Activated naive CD8-positive, alpha-beta T cell treated with anti-CD3 and anti-CD28 coated beads, Interleukin-2, amount 10 ng/mL, durations not matched to agents 7 days and 5 days (primary cell): ENCODE measurements around the gene STAT4. TPM values are rescaled to one million over a fixed set of nuclear protein-coding genes. Genes with fewer than 3 reads are reported as not detected.

Experiments used
- ATAC-seq: fragments of 150-1000 bp; cut with Tn5 transposase; one replicate; pipeline ENCODE4 v1.10.0; 2021; ENCODE audit warnings: low read depth, moderate library complexity
- POLR2A ChIA-PET: fragments of 350-600 bp; sonication (Branson Sonifier 250); formaldehyde crosslinking; loops from one replicate; lab custom pipeline; 2021; ENCODE audit warnings: antibody characterized with exemption; lab: Charles Lee
- DNase-seq: peaks from one replicate; pipeline ENCODE4 v3.0.0; 2021
- H3K27ac Mint-ChIP-seq: one replicate; pipeline ENCODE4 v1.8.0; 2022; ENCODE audit warnings: mild to moderate bottlenecking, mixed read lengths
- H3K27me3 Mint-ChIP-seq: one replicate; pipeline ENCODE4 v1.8.0; 2022; ENCODE audit warnings: mild to moderate bottlenecking, moderate library complexity, mixed read lengths
- H3K36me3 Mint-ChIP-seq: one replicate; pipeline ENCODE4 v1.8.0; 2021; ENCODE audit warnings: mild to moderate bottlenecking, mixed read lengths
- H3K4me1 Mint-ChIP-seq: one replicate; pipeline ENCODE4 v1.8.0; 2021; ENCODE audit warnings: mixed read lengths
- H3K4me3 Mint-ChIP-seq: one replicate; pipeline ENCODE4 v1.8.0; 2022; ENCODE audit warnings: mild to moderate bottlenecking, moderate library complexity, mixed read lengths
- H3K9me3 Mint-ChIP-seq: one replicate; pipeline ENCODE4 v1.8.0; 2021; ENCODE audit warnings: mixed read lengths
- total RNA-seq, 2 experiments: library from RNA; stranded (reverse); gene quantifications; one replicate each; pipeline ENCODE4 v1.2.3, GENCODE V29; 2021

The STAT4 gene
- 100 to 1,000 TPM; 170 to 177 TPM for total RNA-seq

GRCh38 chr2:191150600-191151330, at the start of gene STAT4:
TSS of gene STAT4 (minus strand) at chr2:191150994. CDS start at chr2:191148203, 2,791 bp downstream.
- Mint-ChIP-seq H3K4me3 (peak within 1 kb of the TSS; percentile 89), H3K4me1 (peaks cover 57% of the 10 kb centered on the region), H3K36me3 (peaks cover 27% of the 10 kb centered on the region), H3K9me3 (no peaks in the 10 kb centered on the region), H3K27ac (peak within 1 kb of the TSS; percentile 94), H3K27me3 (no peaks in the 10 kb centered on the region)
- ATAC-seq (peak; percentile 85), DNase-seq (peak; percentile 76)
- POLR2A ChIA-PET: interaction anchor here (0.9 to 6.2 kb wide), 15 partner anchors 18 to 531 kb away, joined by 3 to 226 read pairs (median 12); partner anchors contain the start of genes GLS, NABP1 and STAT1

GRCh38 chr2:191199929-191200512, 49.2 kb upstream of the STAT4 start:
- Mint-ChIP-seq H3K36me3 (peaks cover 28% of the 10 kb centered on the region), H3K9me3 (peaks cover 10% of the 10 kb centered on the region), H3K4me1 (peaks cover 38% of the 10 kb centered on the region), H3K27me3 (no peaks in the 10 kb centered on the region), H3K27ac (no peak overlapping the region), H3K4me3 (no peak overlapping the region)
- DNase-seq: no peak
- ATAC-seq: no peak
- POLR2A ChIA-PET: interaction anchor here (0.6 kb wide), 1 partner anchor 29 kb away, joined by 3 read pairs; no protein-coding TSS in a partner anchor

DNA sequence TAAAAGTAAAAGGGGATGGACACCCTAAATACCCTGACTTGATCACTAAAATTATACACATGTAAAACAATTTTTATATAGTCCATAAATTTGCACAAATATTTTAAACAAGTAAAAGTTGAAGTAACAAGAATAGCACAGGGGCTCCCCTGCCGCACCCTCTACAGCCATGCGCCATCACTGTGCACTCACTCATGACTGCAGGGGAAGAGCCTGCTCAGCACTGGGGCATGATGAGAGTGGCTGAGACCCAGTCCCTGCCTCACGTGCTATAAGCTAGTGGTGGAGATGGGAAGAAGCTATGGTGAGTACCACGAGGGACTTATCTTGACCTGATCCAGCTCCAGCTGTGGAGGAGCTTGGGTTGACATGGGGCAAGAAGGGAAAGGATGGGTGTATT, 47.5 kb upstream of the STAT4 start:
- POLR2A ChIA-PET: no interaction called here
- Mint-ChIP-seq H3K9me3 (peaks cover 10% of the 10 kb centered on the region), H3K27ac (no peak overlapping the region), H3K4me1 (peaks cover 42% of the 10 kb centered on the region), H3K4me3 (no peak overlapping the region), H3K36me3 (peaks cover 30% of the 10 kb centered on the region), H3K27me3 (no peaks in the 10 kb centered on the region)
- no peak for DNase-seq
- no peak for ATAC-seq

DNA sequence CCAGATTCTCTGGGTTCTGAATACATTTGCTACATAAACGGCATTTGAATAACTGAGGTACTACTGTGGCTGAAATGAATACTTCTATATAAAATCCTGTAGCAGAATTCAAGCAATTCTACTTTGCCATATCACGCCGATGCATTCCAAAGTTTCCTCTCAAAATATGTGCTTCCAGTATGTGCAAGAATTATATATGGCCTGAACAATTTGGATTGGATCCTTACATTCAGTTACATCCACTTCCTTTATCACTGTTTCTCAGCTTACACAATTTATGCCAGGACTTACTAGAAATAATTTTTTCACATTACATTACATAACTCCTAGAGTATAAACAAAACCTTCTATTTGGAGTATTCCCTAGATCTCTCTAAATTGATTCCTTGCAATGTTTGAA, 46.3 kb upstream of the STAT4 start:
- no peak overlapping the region for H3K4me3 Mint-ChIP-seq
- peaks cover 10% of the 10 kb centered on the region for H3K9me3 Mint-ChIP-seq
- H3K27me3 Mint-ChIP-seq: no peaks in the 10 kb centered on the region
- H3K27ac Mint-ChIP-seq: no peak overlapping the region
- DNase-seq (no peak), ATAC-seq (no peak)
- POLR2A ChIA-PET: no interaction called here
- H3K36me3 Mint-ChIP-seq: peaks cover 32% of the 10 kb centered on the region
- peaks cover 35% of the 10 kb centered on the region for H3K4me1 Mint-ChIP-seq

DNA sequence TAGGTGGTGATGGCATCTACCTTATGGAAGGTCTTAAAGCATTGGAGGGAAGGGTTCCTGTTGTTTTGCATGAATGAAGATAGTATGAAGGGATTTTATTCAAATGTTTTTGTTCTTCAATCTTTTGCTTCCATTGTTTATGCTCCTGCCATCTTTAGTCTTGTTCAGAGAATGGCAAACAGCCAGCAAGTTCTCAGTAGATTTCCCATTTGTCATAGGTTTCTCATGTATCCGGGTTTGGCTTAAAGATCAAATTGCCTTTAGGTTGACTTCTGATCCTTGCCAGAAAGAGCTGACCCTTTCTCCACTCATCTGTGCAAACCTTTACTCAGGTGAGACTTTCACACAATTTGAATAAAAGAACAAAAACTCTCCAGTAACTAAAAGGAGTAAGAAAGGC, 44.2 kb upstream of the STAT4 start:
- no peak for ATAC-seq
- H3K27ac Mint-ChIP-seq: peak overlapping the region; percentile 97
- peaks cover 40% of the 10 kb centered on the region for H3K36me3 Mint-ChIP-seq
- POLR2A ChIA-PET: interaction anchor here (0.6 to 1.6 kb wide), 3 partner anchors 12 to 133 kb away, joined by 3 to 10 read pairs (median 9); no protein-coding TSS in a partner anchor
- H3K9me3 Mint-ChIP-seq: peaks cover 22% of the 10 kb centered on the region
- H3K4me1 Mint-ChIP-seq: peaks cover 33% of the 10 kb centered on the region
- H3K4me3 Mint-ChIP-seq: no peak overlapping the region
- DNase-seq: no peak
- H3K27me3 Mint-ChIP-seq: no peaks in the 10 kb centered on the region

GRCh38 chr2:191190861-191191552, 40.2 kb upstream of the STAT4 start:
- no peaks in the 10 kb centered on the region for H3K27me3 Mint-ChIP-seq
- H3K9me3 Mint-ChIP-seq: peaks cover 18% of the 10 kb centered on the region
- peaks cover 46% of the 10 kb centered on the region for H3K4me1 Mint-ChIP-seq
- peak overlapping the region; percentile 10 for H3K27ac Mint-ChIP-seq
- ATAC-seq: no peak
- H3K4me3 Mint-ChIP-seq: no peak overlapping the region
- POLR2A ChIA-PET: interaction anchor here (0.5 to 1.4 kb wide), 3 partner anchors 11 to 20 kb away, joined by 3 read pairs; no protein-coding TSS in a partner anchor
- no peak for DNase-seq
- peaks cover 30% of the 10 kb centered on the region for H3K36me3 Mint-ChIP-seq

DNA sequence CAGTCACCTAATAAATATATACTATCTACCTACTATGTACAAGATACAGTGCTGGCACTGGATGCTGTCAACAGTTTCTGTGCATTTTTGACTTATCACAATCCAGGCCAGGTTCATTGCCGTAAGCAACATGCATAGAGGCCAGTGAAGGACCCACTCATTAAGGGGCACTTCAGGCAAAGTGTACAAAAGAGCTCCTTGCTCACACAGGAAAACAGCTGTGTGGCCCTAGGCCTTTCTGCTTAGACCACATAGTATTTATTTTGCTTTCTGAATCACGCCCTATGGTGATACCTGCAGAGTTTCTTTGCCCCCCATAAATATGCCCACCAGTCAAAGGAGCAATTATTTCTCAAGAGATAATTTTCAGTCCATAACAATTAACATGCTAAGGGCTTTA, 39.6 kb upstream of the STAT4 start:
- POLR2A ChIA-PET: interaction anchor here (0.5 to 1.4 kb wide), 3 partner anchors 11 to 19 kb away, joined by 3 read pairs; no protein-coding TSS in a partner anchor
- Mint-ChIP-seq H3K27ac (peak overlapping the region; percentile 10), H3K4me1 (peaks cover 46% of the 10 kb centered on the region), H3K9me3 (peaks cover 18% of the 10 kb centered on the region), H3K4me3 (no peak overlapping the region), H3K27me3 (no peaks in the 10 kb centered on the region), H3K36me3 (peaks cover 30% of the 10 kb centered on the region)
- ATAC-seq (no peak), DNase-seq (no peak)

DNA sequence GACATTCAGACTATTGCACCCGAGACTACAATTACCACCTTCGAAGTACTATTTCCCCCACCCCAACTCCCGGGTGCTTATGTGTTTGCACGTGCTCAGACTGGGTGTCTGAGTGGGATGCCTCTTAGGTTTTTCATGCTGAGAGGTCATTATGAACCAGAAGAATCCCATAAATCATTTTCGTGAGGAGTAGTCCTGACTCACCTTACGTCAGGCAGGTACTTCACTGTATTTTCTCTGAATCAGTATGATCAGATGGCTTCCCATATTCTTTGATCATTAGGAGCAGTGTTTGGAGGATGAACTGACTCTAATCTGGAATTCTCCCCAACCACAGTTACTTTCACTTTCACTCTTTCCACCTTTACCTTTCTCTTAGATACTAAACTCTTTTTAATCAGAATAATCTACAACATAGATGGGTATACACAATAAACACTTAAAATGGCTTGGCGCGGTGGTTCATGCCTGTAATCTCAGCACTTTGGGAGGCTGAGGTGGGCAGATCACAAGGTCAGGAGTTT, 38.4 kb upstream of the STAT4 start:
- H3K4me3 Mint-ChIP-seq: peak overlapping the region; percentile 66

DNA sequence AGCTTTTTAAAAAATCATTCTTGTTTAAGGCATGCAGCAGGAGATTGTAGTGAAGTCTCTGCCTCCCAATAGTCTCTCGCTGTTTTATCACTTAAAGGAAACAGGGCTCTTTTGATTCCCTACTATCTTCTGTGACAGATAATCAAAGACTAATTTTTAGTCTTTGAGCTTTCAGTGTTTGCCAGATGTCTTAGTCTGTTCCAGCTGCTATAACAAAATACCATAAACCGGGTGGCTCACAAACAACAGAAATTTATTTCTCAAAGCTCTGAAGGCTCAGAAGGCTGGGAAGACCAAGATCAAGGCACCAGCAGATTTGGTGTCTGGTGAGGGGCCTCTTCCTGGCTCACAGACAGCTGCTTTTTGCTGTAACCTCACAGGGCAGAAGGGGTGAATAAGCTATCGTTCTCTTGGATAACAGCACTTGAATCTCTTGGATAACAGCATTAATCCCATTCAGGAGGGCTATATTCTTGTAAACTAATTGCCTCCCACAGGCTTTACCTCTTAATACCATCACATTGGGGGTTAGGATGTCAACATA, 37.8 kb upstream of the STAT4 start:
- DNase-seq: no peak
- H3K4me1 Mint-ChIP-seq: peaks cover 30% of the 10 kb centered on the region
- POLR2A ChIA-PET: interaction anchor here (0.8 kb wide), 1 partner anchor 13 kb away, joined by 3 read pairs; no protein-coding TSS in a partner anchor
- H3K4me3 Mint-ChIP-seq: peak overlapping the region; percentile 66
- H3K27ac Mint-ChIP-seq: peak overlapping the region; percentile 76
- peaks cover 25% of the 10 kb centered on the region for H3K36me3 Mint-ChIP-seq
- ATAC-seq: no peak
- peaks cover 18% of the 10 kb centered on the region for H3K9me3 Mint-ChIP-seq
- H3K27me3 Mint-ChIP-seq: no peaks in the 10 kb centered on the region

More for the DNA sequence above, 38.4 kb upstream of the STAT4 start:
- Mint-ChIP-seq H3K4me1 (peaks cover 35% of the 10 kb centered on the region), H3K27ac (peak overlapping the region; percentile 76), H3K36me3 (peaks cover 25% of the 10 kb centered on the region), H3K9me3 (peaks cover 18% of the 10 kb centered on the region), H3K27me3 (no peaks in the 10 kb centered on the region)
- POLR2A ChIA-PET: no interaction called here
- ATAC-seq (no peak), DNase-seq (no peak)

- DNase-seq: no peak
- peaks cover 24% of the 10 kb centered on the region for H3K36me3 Mint-ChIP-seq
- ATAC-seq: no peak
- POLR2A ChIA-PET: no interaction called here
- peaks cover 18% of the 10 kb centered on the region for H3K9me3 Mint-ChIP-seq
- no peak overlapping the region for H3K4me3 Mint-ChIP-seq
- H3K4me1 Mint-ChIP-seq: peaks cover 26% of the 10 kb centered on the region
- H3K27ac Mint-ChIP-seq: no peak overlapping the region
- H3K27me3 Mint-ChIP-seq: no peaks in the 10 kb centered on the region
Measured at GRCh38 chr2:191187105-191187829, 36.5 kb upstream of the STAT4 start.

GRCh38 chr2:191184457-191184856, 33.7 kb upstream of the STAT4 start:
- H3K27me3 Mint-ChIP-seq: no peaks in the 10 kb centered on the region
- no peak overlapping the region for H3K4me3 Mint-ChIP-seq
- H3K36me3 Mint-ChIP-seq: peaks cover 2% of the 10 kb centered on the region
- ATAC-seq (no peak), DNase-seq (no peak)
- H3K9me3 Mint-ChIP-seq: peaks cover 1% of the 10 kb centered on the region
- POLR2A ChIA-PET: no interaction called here
- peaks cover 16% of the 10 kb centered on the region for H3K4me1 Mint-ChIP-seq
- no peak overlapping the region for H3K27ac Mint-ChIP-seq

DNA sequence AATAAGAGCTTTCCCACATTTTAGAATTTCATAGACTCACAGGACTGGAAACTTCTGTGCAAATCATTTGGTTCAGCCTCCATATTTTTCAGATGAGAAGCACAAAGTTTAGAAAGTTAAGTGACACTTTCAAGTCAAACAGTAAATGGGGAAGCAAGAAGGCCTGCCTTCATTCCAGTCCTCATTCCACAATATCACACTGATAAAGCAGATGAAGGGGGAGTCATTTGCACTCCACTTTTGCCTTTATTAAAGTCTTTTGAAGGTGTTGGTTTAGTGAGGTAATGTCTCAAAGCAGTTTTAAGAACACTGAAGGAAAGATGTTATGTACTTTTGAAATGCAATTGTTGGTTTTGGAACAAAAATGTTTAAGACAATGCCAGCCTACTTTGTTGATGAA, 32.7 kb upstream of the STAT4 start:
- H3K9me3 Mint-ChIP-seq: peaks cover 1% of the 10 kb centered on the region
- no peaks in the 10 kb centered on the region for H3K36me3 Mint-ChIP-seq
- no peak overlapping the region for H3K4me3 Mint-ChIP-seq
- ATAC-seq: no peak
- H3K27ac Mint-ChIP-seq: no peak overlapping the region
- no peaks in the 10 kb centered on the region for H3K27me3 Mint-ChIP-seq
- no peak for DNase-seq
- POLR2A ChIA-PET: no interaction called here
- H3K4me1 Mint-ChIP-seq: peaks cover 7% of the 10 kb centered on the region
